ENCODE results near the gene TOR1AIP2.

Gene TOR1AIP2

GRCh38 chr1:179883745-179884138 lies 6.1 kb upstream of the TOR1AIP2 start:
- TF ChIP-seq, protein P1, sequence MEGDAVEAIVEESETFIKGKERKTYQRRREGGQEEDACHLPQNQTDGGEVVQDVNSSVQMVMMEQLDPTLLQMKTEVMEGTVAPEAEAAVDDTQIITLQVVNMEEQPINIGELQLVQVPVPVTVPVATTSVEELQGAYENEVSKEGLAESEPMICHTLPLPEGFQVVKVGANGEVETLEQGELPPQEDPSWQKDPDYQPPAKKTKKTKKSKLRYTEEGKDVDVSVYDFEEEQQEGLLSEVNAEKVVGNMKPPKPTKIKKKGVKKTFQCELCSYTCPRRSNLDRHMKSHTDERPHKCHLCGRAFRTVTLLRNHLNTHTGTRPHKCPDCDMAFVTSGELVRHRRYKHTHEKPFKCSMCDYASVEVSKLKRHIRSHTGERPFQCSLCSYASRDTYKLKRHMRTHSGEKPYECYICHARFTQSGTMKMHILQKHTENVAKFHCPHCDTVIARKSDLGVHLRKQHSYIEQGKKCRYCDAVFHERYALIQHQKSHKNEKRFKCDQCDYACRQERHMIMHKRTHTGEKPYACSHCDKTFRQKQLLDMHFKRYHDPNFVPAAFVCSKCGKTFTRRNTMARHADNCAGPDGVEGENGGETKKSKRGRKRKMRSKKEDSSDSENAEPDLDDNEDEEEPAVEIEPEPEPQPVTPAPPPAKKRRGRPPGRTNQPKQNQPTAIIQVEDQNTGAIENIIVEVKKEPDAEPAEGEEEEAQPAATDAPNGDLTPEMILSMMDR (IDR thresholded peaks at IDR 0.05; ENCODE audit: low read depth, low read length), result no peak
- DNase-seq (ENCODE audit: extremely low read depth, low read depth), result no peak

- no peak for DNase-seq (ENCODE audit: extremely low read depth, low read depth)
- TF ChIP-seq, protein P1 (IDR thresholded peaks at IDR 0.05; ENCODE audit: low read depth, low read length), result no peak
Observed at GRCh38 chr1:179883040-179883744, 5.6 kb upstream of the TOR1AIP2 start.

DNA sequence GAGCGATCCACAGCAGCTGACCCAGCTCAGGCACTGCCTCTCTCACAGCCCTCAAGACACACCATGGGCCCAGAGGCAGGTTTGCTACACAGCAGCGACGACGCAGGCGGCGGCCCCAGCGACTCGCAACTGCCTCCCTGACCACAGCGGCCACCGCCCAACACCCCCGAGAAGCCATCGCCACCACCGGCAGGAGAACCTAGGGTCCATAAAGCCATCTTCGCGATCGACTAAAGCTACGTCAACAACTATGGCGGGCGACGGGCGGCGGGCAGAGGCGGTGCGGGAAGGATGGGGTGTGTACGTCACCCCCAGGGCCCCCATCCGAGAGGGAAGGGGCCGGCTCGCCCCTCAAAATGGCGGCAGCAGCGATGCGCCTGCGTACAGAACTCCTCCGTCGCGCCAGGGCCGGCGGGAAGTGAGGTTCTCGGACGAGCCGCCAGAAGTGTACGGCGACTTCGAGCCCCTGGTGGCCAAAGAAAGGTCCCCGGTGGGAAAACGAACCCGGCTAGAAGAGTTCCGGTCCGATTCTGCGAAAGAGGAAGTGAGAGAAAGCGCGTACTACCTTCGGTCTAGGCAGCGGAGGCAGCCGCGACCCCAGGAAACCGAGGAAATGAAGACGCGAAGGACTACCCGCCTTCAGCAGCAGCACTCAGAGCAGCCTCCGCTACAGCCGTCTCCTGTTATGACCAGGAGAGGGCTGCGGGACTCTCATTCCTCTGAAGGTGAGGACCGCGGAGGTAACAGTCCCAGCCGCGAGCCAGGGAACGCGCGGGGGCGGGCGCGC lies 4.8 kb upstream of the TOR1AIP2 start, which contains the start of gene TOR1AIP1:
TOR1AIP1 (plus strand) TSS at position 33 of the 787 bp plus-strand sequence; CDS start at position 251, 218 bp downstream.
- peak; percentile 96 for DNase-seq (ENCODE audit: extremely low read depth, low read depth)
- TF ChIP-seq, protein P1 (IDR thresholded peaks at IDR 0.05; ENCODE audit: low read depth, low read length), result peak; percentile 25; the same call in 1 of the 2 replicates

- TF ChIP-seq, protein P1 (IDR thresholded peaks at IDR 0.05; ENCODE audit: low read depth, low read length), result no peak
- DNase-seq (ENCODE audit: extremely low read depth, low read depth), result peak; percentile 93
Observed at GRCh38 chr1:179881642-179882252, 4.1 kb upstream of the TOR1AIP2 start.

GRCh38 chr1:179879797-179880196 lies 2.2 kb upstream of the TOR1AIP2 start:
- TF ChIP-seq, protein P1 (IDR thresholded peaks at IDR 0.05; ENCODE audit: low read depth, low read length), result no peak
- DNase-seq (ENCODE audit: extremely low read depth, low read depth), result no peak

GRCh38 chr1:179876300-179876715 lies 1.3 kb downstream of the TOR1AIP2 start:
- TF ChIP-seq, protein P1 (IDR thresholded peaks at IDR 0.05; ENCODE audit: low read depth, low read length), result no peak

More at GRCh38 chr1:179876300-179876715, 1.3 kb downstream of the TOR1AIP2 start:
- DNase-seq (ENCODE audit: extremely low read depth, low read depth), result peak; percentile 15

All from AG09319 (cell line).